ENCODE results near the gene ATF2. TPM values are rescaled to one million over a fixed set of nuclear protein-coding genes. Genes with fewer than 3 reads are reported as not detected.
"Not testable (repeated sequence)": the region's sequence is repeated elsewhere in the genome, so short reads cannot be mapped to it uniquely, and the experiment has no call there.

Gene ATF2
- total and polyA plus RNA-seq, 8 donors = 45.0 to 73.9 (median 61.6) TPM

- H3K27me3 ChIP-seq = no peaks in the 10 kb centered on the region
- no peak for TF ChIP-seq CTCF (IDR thresholded peaks at IDR 0.05)
- DNase-seq (no peak), ATAC-seq (no peak)
- no peak overlapping the region for H3K27ac ChIP-seq
- intact Hi-C loops (cut with DNase I) = no loop called here
- H3K36me3 ChIP-seq = peaks cover 0 to 46% of the 10 kb centered on the region in 2 donors
- no peak overlapping the region for H3K4me3 ChIP-seq
- H3K9me3 ChIP-seq = no peaks in the 10 kb centered on the region
- H3K4me1 ChIP-seq = no peaks in the 10 kb centered on the region
Measured at GRCh38 chr2:175107146-175107545, 60.9 kb downstream of the ATF2 start.

GRCh38 chr2:175103191-175103590 lies 64.8 kb downstream of the ATF2 start:
- no peaks in the 10 kb centered on the region for H3K27me3 ChIP-seq
- H3K27ac ChIP-seq = no peak overlapping the region
- DNase-seq (no peak), ATAC-seq (no peak)
- no peak for TF ChIP-seq CTCF (IDR thresholded peaks at IDR 0.05)
- no peaks in the 10 kb centered on the region for H3K9me3 ChIP-seq
- no peak overlapping the region for H3K4me3 ChIP-seq
- H3K36me3 ChIP-seq = peaks cover 0 to 36% of the 10 kb centered on the region in 2 donors
- no peaks in the 10 kb centered on the region for H3K4me1 ChIP-seq
- intact Hi-C loops (cut with DNase I) = no loop called here

DNA sequence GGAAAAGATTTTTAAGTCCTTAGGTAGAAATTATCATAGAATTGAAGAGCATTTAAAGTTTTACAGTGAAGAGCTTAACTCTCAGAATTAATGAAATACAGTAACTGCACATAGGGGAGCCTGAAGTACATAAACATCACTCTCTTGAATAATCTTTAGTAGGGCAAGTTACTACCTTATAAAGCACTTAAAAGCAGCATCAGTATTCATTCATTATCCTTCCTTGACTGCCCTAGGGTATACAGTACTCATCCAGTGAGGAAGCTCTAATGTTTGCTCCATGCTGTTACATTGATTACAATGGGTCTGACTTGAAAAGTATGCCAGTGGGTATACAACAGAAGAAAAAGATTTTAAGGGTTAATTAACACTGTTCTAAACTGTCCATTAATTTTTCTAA lies 66.5 kb downstream of the ATF2 start:
- intact Hi-C loops (cut with DNase I) = no loop called here

DNA sequence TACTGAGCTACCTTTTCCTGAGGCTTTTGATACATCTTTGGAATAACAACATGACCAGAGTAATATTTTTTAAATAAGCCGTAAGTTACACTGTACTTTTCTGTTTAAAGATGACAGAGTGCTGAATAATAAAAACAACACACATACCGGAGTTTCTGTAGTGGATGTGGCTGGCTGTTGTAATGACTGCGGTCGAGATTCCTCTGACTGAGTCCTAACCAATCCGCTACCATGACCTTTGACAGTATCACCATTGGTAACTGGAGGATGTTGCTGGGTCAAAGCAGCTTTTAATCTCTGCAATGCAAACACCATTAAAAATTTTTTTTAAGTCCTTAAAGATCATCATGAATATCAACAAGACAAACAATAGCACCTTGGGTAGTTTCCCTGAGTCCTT lies 70.7 kb downstream of the ATF2 start:
- Histone ChIP-seq H3K9me3 (no peaks in the 10 kb centered on the region), H3K36me3 (peaks cover 0 to 50% of the 10 kb centered on the region in 2 donors), H3K27me3 (no peaks in the 10 kb centered on the region), H3K4me1 (no peaks in the 10 kb centered on the region), H3K27ac (no peak overlapping the region), H3K4me3 (no peak overlapping the region)
- no peak for TF ChIP-seq CTCF (IDR thresholded peaks at IDR 0.05)
- intact Hi-C loops (cut with DNase I) = no loop called here
- DNase-seq (no peak), ATAC-seq (no peak)

More for the DNA sequence above, 66.5 kb downstream of the ATF2 start:
- Histone ChIP-seq H3K4me3 (no peak overlapping the region), H3K36me3 (peaks cover 0 to 37% of the 10 kb centered on the region in 2 donors), H3K4me1 (no peaks in the 10 kb centered on the region), H3K27ac (no peak overlapping the region), H3K9me3 (no peaks in the 10 kb centered on the region), H3K27me3 (no peaks in the 10 kb centered on the region)
- ATAC-seq (no peak), DNase-seq (no peak)
- no peak for TF ChIP-seq CTCF (IDR thresholded peaks at IDR 0.05)

GRCh38 chr2:175084117-175084516 lies 83.9 kb downstream of the ATF2 start:
- peaks cover 0 to 59% of the 10 kb centered on the region in 2 donors for H3K36me3 ChIP-seq
- H3K4me1 ChIP-seq; DNase-seq; H3K27ac ChIP-seq; H3K27me3 ChIP-seq; H3K9me3 ChIP-seq; ATAC-seq; H3K4me3 ChIP-seq; intact Hi-C loops (cut with DNase I): not testable (repeated sequence)

DNA sequence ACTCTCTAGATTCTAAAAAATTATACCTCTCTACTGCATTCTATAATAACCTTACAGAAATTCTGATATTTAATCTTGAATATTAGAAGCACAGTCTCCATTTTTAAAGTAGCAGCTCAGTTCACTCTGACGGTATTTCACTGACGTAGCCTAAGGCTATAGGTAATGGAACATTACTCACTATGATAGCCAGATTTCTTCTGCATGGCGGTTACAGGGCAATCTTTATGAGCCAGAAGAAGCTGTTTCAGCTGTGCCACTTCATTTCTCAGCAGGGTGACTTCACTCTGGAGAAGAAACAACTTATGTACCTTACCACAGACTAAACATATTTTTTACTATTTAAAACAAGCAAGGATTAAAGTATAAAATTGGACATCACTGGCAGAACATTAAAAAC lies 87.5 kb downstream of the ATF2 start:
- Histone ChIP-seq H3K4me1 (no peaks in the 10 kb centered on the region), H3K27ac (no peak overlapping the region), H3K27me3 (no peaks in the 10 kb centered on the region), H3K36me3 (peaks cover 0 to 63% of the 10 kb centered on the region in 2 donors), H3K4me3 (no peak overlapping the region), H3K9me3 (no peaks in the 10 kb centered on the region)
- ATAC-seq (no peak), DNase-seq (no peak)
- intact Hi-C loops (cut with DNase I) = no loop called here
- TF ChIP-seq CTCF (IDR thresholded peaks at IDR 0.05) = no peak
